Measurements from ENCODE around the gene TBCE. TPM values are rescaled to one million over a fixed set of nuclear protein-coding genes. Genes with fewer than 3 reads are reported as not detected.

Gene TBCE
- total RNA-seq, 1 donor from 2014 or later: 28.3 TPM

DNA sequence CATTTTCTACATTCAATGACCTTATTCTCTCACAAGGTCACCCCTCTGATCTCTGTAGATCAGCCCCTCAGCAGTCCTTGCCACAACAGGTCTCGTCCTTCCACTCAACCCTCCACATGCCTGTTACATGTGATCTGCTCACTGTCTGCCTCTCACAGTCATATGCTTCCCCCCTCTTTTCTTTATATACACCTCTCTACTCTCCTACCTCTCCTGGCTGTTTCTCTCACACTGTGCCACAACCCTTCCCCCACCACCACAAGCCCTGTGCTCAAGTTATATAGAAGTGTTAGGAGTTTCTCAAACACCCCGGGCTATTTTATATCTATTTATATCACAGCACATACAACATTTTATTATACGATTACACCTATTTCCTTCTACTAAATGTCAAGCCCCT is 124.4 kb downstream of the TBCE start:
- no peak for FAIRE-seq
- peaks cover 8% of the 10 kb centered on the region for H3K36me3 ChIP-seq (ENCODE audit: insufficient read depth, low read length)

DNA sequence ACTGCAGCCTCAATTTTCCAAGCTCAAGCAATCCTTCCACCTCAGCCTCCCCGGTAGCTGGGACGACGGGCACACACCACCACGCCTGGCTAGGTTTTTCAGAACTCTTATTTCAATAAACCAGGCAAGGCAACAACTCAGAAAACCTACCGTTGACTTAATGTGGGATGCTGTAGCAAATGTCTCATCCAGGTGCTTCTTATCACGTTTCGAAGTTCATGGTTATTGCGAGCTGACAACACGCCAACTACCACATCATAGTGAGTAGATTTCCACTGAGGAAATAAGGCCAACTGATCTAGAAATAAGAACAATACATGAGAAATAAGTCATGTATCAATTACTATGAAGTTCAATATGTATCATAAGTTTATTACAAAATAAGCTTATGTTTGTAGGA is 127.3 kb downstream of the TBCE start:
- H3K27ac Mint-ChIP-seq (ENCODE audit: unreplicated experiment): no peak overlapping the region
- no peak for FAIRE-seq
- H3K4me2 ChIP-seq (ENCODE audit: low read length): no peak overlapping the region
- no peak overlapping the region for H3K27ac ChIP-seq (ENCODE audit: low read depth, low read length)
- peaks cover 35% of the 10 kb centered on the region for H3K79me2 ChIP-seq (ENCODE audit: insufficient read depth, low read length)
- no peaks in the 10 kb centered on the region for H3K9me3 ChIP-seq (ENCODE audit: insufficient read depth, low read depth, low read length)
- H3K4me3 ChIP-seq (ENCODE audit: insufficient read depth, low read depth, low read length): no peak overlapping the region
- DNase-seq (ENCODE audit: low read depth): no peak
- H3K4me3 Mint-ChIP-seq (ENCODE audit: unreplicated experiment): no peak overlapping the region
- peaks cover 8% of the 10 kb centered on the region for H3K36me3 ChIP-seq (ENCODE audit: insufficient read depth, low read length)
- H3K27me3 Mint-ChIP-seq (ENCODE audit: low read depth, unreplicated experiment): no peaks in the 10 kb centered on the region
- H3K4me1 Mint-ChIP-seq (ENCODE audit: low read depth, unreplicated experiment): peaks cover 4% of the 10 kb centered on the region
- H3K9ac ChIP-seq (ENCODE audit: low read length): no peak overlapping the region
- no peaks in the 10 kb centered on the region for H3K27me3 ChIP-seq (ENCODE audit: insufficient read depth, low read length)
- peaks cover 22% of the 10 kb centered on the region for H4K20me1 ChIP-seq (ENCODE audit: insufficient read depth, low read length)
- H3K36me3 Mint-ChIP-seq (ENCODE audit: low read depth, unreplicated experiment): peaks cover 12% of the 10 kb centered on the region
- no peak overlapping the region for H2AFZ ChIP-seq (ENCODE audit: low read depth, low read length)
- no peaks in the 10 kb centered on the region for H3K4me1 ChIP-seq (ENCODE audit: insufficient read depth, low read length)
- TF ChIP-seq, protein P1, sequence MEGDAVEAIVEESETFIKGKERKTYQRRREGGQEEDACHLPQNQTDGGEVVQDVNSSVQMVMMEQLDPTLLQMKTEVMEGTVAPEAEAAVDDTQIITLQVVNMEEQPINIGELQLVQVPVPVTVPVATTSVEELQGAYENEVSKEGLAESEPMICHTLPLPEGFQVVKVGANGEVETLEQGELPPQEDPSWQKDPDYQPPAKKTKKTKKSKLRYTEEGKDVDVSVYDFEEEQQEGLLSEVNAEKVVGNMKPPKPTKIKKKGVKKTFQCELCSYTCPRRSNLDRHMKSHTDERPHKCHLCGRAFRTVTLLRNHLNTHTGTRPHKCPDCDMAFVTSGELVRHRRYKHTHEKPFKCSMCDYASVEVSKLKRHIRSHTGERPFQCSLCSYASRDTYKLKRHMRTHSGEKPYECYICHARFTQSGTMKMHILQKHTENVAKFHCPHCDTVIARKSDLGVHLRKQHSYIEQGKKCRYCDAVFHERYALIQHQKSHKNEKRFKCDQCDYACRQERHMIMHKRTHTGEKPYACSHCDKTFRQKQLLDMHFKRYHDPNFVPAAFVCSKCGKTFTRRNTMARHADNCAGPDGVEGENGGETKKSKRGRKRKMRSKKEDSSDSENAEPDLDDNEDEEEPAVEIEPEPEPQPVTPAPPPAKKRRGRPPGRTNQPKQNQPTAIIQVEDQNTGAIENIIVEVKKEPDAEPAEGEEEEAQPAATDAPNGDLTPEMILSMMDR (IDR thresholded peaks at IDR 0.05; ENCODE audit: insufficient read depth, low read depth, low read length): no peak
- no peak for TF ChIP-seq EZH2 (IDR thresholded peaks at IDR 0.05; ENCODE audit: insufficient read depth, low read length)
- no peaks in the 10 kb centered on the region for H3K9me3 Mint-ChIP-seq (ENCODE audit: unreplicated experiment)

More for the DNA sequence above, 124.4 kb downstream of the TBCE start:
- peaks cover 4% of the 10 kb centered on the region for H3K4me1 Mint-ChIP-seq (ENCODE audit: low read depth, unreplicated experiment)
- Histone ChIP-seq H3K4me3 (ENCODE audit: insufficient read depth, low read depth, low read length) (no peak overlapping the region), H3K9ac (ENCODE audit: low read length) (no peak overlapping the region), H3K9me3 (ENCODE audit: insufficient read depth, low read depth, low read length) (no peaks in the 10 kb centered on the region), H3K27ac (ENCODE audit: low read depth, low read length) (no peak overlapping the region), H3K4me2 (ENCODE audit: low read length) (no peak overlapping the region), H4K20me1 (ENCODE audit: insufficient read depth, low read length) (peaks cover 4% of the 10 kb centered on the region), H3K4me1 (ENCODE audit: insufficient read depth, low read length) (no peaks in the 10 kb centered on the region), H3K27me3 (ENCODE audit: insufficient read depth, low read length) (no peaks in the 10 kb centered on the region), H2AFZ (ENCODE audit: low read depth, low read length) (no peak overlapping the region), H3K79me2 (ENCODE audit: insufficient read depth, low read length) (peaks cover 8% of the 10 kb centered on the region)
- no peak for DNase-seq (ENCODE audit: low read depth)
- H3K9me3 Mint-ChIP-seq (ENCODE audit: unreplicated experiment): no peaks in the 10 kb centered on the region
- H3K36me3 Mint-ChIP-seq (ENCODE audit: low read depth, unreplicated experiment): peaks cover 14% of the 10 kb centered on the region
- no peaks in the 10 kb centered on the region for H3K27me3 Mint-ChIP-seq (ENCODE audit: low read depth, unreplicated experiment)
- TF ChIP-seq EZH2 (IDR thresholded peaks at IDR 0.05; ENCODE audit: insufficient read depth, low read length): no peak
- TF ChIP-seq, protein P1 (IDR thresholded peaks at IDR 0.05; ENCODE audit: insufficient read depth, low read depth, low read length): no peak
- no peak overlapping the region for H3K27ac Mint-ChIP-seq (ENCODE audit: unreplicated experiment)
- no peak overlapping the region for H3K4me3 Mint-ChIP-seq (ENCODE audit: unreplicated experiment)

DNA sequence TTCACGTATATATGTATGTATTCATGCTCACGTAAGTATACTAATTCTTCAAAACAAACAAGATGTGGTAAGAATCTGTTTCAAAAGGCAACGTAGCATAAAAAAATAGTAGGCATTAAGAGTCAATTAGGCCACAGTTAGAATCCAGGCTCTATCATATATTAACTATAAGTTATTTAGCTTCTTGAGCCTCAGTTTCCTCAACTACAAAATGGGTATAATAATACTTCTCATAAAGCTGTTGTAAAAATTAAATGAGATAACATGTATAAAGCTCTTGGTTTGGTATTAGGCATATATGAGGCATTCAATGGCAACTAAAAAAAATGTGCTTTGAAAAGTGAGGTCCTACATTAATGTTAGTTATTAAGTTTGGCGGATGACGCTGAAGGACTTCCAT is 127.8 kb downstream of the TBCE start:
- Mint-ChIP-seq H3K4me3 (ENCODE audit: unreplicated experiment) (no peak overlapping the region), H3K9me3 (ENCODE audit: unreplicated experiment) (no peaks in the 10 kb centered on the region), H3K27ac (ENCODE audit: unreplicated experiment) (no peak overlapping the region), H3K4me1 (ENCODE audit: low read depth, unreplicated experiment) (peaks cover 4% of the 10 kb centered on the region), H3K27me3 (ENCODE audit: low read depth, unreplicated experiment) (no peaks in the 10 kb centered on the region), H3K36me3 (ENCODE audit: low read depth, unreplicated experiment) (peaks cover 12% of the 10 kb centered on the region)
- FAIRE-seq (no peak), DNase-seq (ENCODE audit: low read depth) (no peak)
- Histone ChIP-seq H3K9me3 (ENCODE audit: insufficient read depth, low read depth, low read length) (no peaks in the 10 kb centered on the region), H2AFZ (ENCODE audit: low read depth, low read length) (no peak overlapping the region), H3K4me1 (ENCODE audit: insufficient read depth, low read length) (no peaks in the 10 kb centered on the region), H3K4me2 (ENCODE audit: low read length) (no peak overlapping the region), H3K36me3 (ENCODE audit: insufficient read depth, low read length) (peaks cover 8% of the 10 kb centered on the region), H3K27me3 (ENCODE audit: insufficient read depth, low read length) (no peaks in the 10 kb centered on the region), H4K20me1 (ENCODE audit: insufficient read depth, low read length) (peaks cover 25% of the 10 kb centered on the region), H3K79me2 (ENCODE audit: insufficient read depth, low read length) (peaks cover 40% of the 10 kb centered on the region), H3K9ac (ENCODE audit: low read length) (no peak overlapping the region), H3K4me3 (ENCODE audit: insufficient read depth, low read depth, low read length) (no peak overlapping the region), H3K27ac (ENCODE audit: low read depth, low read length) (no peak overlapping the region)
- TF ChIP-seq EZH2 (IDR thresholded peaks at IDR 0.05; ENCODE audit: insufficient read depth, low read length): no peak
- TF ChIP-seq, protein P1 (IDR thresholded peaks at IDR 0.05; ENCODE audit: insufficient read depth, low read depth, low read length): no peak

Data from astrocyte (in vitro differentiated cells and primary cell).